Neural cell (in vitro differentiated cells): ENCODE data around the gene IGF1R. TPM values are rescaled to one million over a fixed set of nuclear protein-coding genes. Genes with fewer than 3 reads are reported as not detected.

Source experiments
- H2AFZ ChIP-seq: fragments of 200-600, 300-800 bp; sonication (generic), shearing (Covaris generic); 2 replicates; pipeline ENCODE4 v1.6.0; 2014; ENCODE audit warnings: low read depth, mild to moderate bottlenecking, antibody characterized with exemption, low read length, moderate library complexity
- H3F3A ChIP-seq: fragments of 200-600 bp; shearing (Covaris generic); 2 replicates; pipeline ENCODE4 v1.6.1; 2016; ENCODE audit warnings: mild to moderate bottlenecking, moderate library complexity, mixed read lengths, antibody characterized with exemption, low read length; ENCODE audit not compliant: insufficient read depth, poor library complexity, severe bottlenecking
- H3K27ac ChIP-seq: fragments of 200-600, 300-800 bp; sonication (generic), shearing (Covaris generic); 2 replicates; pipeline ENCODE4 v1.5.1; 2014; ENCODE audit warnings: mild to moderate bottlenecking, low read length, moderate library complexity
- H3K27me3 ChIP-seq: fragments of 300-800, 200-600 bp; sonication (generic), shearing (Covaris generic); 2 replicates; pipeline ENCODE4 v1.6.0; 2014; ENCODE audit warnings: mild to moderate bottlenecking, low read depth, low read length, moderate library complexity; ENCODE audit not compliant: insufficient read depth
- H3K36me3 ChIP-seq: fragments of 300-800, 200-600 bp; sonication (generic), shearing (Covaris generic); 2 replicates; pipeline ENCODE4 v1.5.1; 2014; ENCODE audit warnings: mild to moderate bottlenecking, antibody characterized with exemption, low read length, moderate library complexity; ENCODE audit not compliant: insufficient read depth
- H3K4me2 ChIP-seq: fragments of 300-800, 200-600 bp; sonication (generic), shearing (Covaris generic); 2 replicates; pipeline ENCODE4 v1.6.0; 2014; ENCODE audit warnings: mild to moderate bottlenecking, low read length
- H3K4me3 ChIP-seq: fragments of 300-800, 200-600 bp; sonication (generic), shearing (Covaris generic); 2 replicates; pipeline ENCODE4 v1.5.1; 2014; ENCODE audit warnings: mild to moderate bottlenecking, low read length, moderate library complexity
- H3K79me2 ChIP-seq: fragments of 200-600 bp; shearing (Covaris generic); replicated peaks from 2 replicates; pipeline ENCODE4 v1.6.0; 2014; ENCODE audit warnings: mild to moderate bottlenecking, low read length, moderate library complexity; ENCODE audit not compliant: insufficient read depth
- H3K9ac ChIP-seq: fragments of 300-800, 200-600 bp; sonication (generic), shearing (Covaris generic); 2 replicates; pipeline ENCODE4 v1.6.1; 2016; ENCODE audit warnings: mild to moderate bottlenecking, low read length, mixed read lengths
- H3K9me2 ChIP-seq: fragments of 200-600 bp; shearing (Covaris generic); 2 replicates; pipeline ENCODE4 v1.6.1; 2016; ENCODE audit warnings: mild to moderate bottlenecking, low read length, mixed read lengths; ENCODE audit not compliant: insufficient read depth
- H3K9me3 ChIP-seq: fragments of 200-600, 300-800 bp; sonication (generic), shearing (Covaris generic); 2 replicates; pipeline ENCODE4 v1.6.1; 2016; ENCODE audit warnings: mild to moderate bottlenecking, mixed run types, low read length, moderate library complexity, mixed read lengths
- H4K20me1 ChIP-seq: fragments of 200-600 bp; shearing (Covaris generic); 2 replicates; pipeline ENCODE4 v1.6.1; 2016; ENCODE audit warnings: mild to moderate bottlenecking, mixed run types; ENCODE audit not compliant: insufficient read depth
- EP300 ChIP-seq: fragments of 450-650 bp; conservative IDR thresholded peaks from 2 replicates; pipeline ENCODE4 v1.6.1; 2014; ENCODE audit warnings: antibody characterized with exemption, mild to moderate bottlenecking, moderate library complexity; ENCODE audit not compliant: poor library complexity, severe bottlenecking
- EZH2 ChIP-seq: fragments of 200-600, 300-800 bp; shearing (Covaris generic), sonication (generic); IDR thresholded peaks from 2 replicates; pipeline ENCODE4 v1.6.1; 2014; ENCODE audit warnings: antibody characterized with exemption, low read length, borderline replicate concordance, mild to moderate bottlenecking; ENCODE audit not compliant: insufficient read depth, poor library complexity, severe bottlenecking
- MXI1 ChIP-seq: fragments of 450-650 bp; conservative IDR thresholded peaks from 2 replicates; pipeline ENCODE4 v1.6.1; 2014; ENCODE audit warnings: antibody characterized with exemption, mild to moderate bottlenecking; ENCODE audit not compliant: poor library complexity, severe bottlenecking
- POLR2AphosphoS5 ChIP-seq: IDR thresholded peaks from 2 replicates; pipeline ENCODE4 v1.6.1; 2012
- SMC3 ChIP-seq: fragments of 450-650 bp; conservative IDR thresholded peaks from 2 replicates; pipeline ENCODE4 v1.6.1; 2014; ENCODE audit warnings: antibody characterized with exemption, mild to moderate bottlenecking, moderate library complexity; ENCODE audit not compliant: poor library complexity
- TAF1 ChIP-seq: IDR thresholded peaks from 2 replicates; pipeline ENCODE4 v1.6.1; 2012; ENCODE audit warnings: low read depth
- polyA plus RNA-seq: library from polyadenylated mRNA; depleted of rRNA; stranded (reverse); fragments of >200 nt; gene quantifications from 2 replicates; pipeline ENCODE4 v1.2.3, GENCODE V29; 2014
- TF ChIP-seq, protein P1 (sequence below): fragments of 450-650 bp; IDR thresholded peaks from 2 replicates; pipeline ENCODE4 v1.5.1; 2014; ENCODE audit warnings: antibody characterized with exemption, mild to moderate bottlenecking, moderate library complexity; ENCODE audit not compliant: poor library complexity, severe bottlenecking
- TF ChIP-seq, protein P2 (sequence below): IDR thresholded peaks from 2 replicates; pipeline ENCODE4 v1.6.1; 2012; ENCODE audit warnings: borderline replicate concordance

The IGF1R gene
- polyA plus RNA-seq, 1 donor from 2014 or later = 10.9 TPM

DNA sequence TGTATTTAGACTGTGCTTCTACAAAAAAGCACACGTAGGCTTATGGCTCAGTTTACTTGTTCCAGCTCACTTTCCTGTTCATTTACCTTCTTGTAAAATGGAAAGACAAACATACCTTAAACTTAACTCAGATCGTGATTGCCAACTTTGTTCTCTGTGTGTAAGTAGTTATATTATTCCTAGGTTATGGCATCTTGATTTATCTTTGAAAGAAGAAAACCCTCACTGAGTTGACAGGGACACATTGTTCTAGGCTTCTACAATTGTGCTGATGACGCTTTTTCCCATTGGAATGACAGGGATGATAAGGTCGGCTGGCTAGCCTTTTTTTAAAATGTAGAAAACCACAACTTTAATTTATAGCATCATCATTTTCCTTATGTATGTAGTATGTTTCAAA is 140.7 kb downstream of the IGF1R start:
- H4K20me1 ChIP-seq = no peaks in the 10 kb centered on the region

DNA sequence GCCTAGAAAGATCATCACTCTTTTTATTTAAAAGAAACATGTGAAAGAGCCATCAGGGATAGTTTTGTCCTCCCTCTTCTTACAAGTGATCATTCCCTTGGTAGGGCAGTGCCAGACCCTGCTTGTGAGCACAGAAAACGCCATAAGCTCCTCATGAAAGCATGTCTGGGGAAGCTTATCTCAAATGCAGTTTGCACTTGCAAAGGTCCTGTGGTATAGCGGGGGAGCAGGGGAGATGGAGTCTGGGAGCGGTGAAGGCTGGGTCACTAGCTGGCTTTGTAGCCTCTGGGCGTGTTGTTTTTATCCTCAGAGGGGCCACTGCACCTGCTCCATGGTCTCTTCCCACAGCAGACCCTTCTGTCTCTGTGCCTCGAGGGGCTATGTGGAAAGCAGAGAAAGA is 141.9 kb downstream of the IGF1R start:
- no peak overlapping the region for H3K27ac ChIP-seq
- H3K4me3 ChIP-seq = no peak overlapping the region
- no peaks in the 10 kb centered on the region for H3F3A ChIP-seq
- no peak overlapping the region for H2AFZ ChIP-seq
- H3K27me3 ChIP-seq = no peaks in the 10 kb centered on the region
- H4K20me1 ChIP-seq = no peaks in the 10 kb centered on the region
- H3K9ac ChIP-seq = no peak overlapping the region
- H3K9me3 ChIP-seq = no peaks in the 10 kb centered on the region
- no peaks in the 10 kb centered on the region for H3K9me2 ChIP-seq
- TF ChIP-seq MXI1 (no peak), POLR2AphosphoS5 (no peak)
- TF ChIP-seq, protein P1, sequence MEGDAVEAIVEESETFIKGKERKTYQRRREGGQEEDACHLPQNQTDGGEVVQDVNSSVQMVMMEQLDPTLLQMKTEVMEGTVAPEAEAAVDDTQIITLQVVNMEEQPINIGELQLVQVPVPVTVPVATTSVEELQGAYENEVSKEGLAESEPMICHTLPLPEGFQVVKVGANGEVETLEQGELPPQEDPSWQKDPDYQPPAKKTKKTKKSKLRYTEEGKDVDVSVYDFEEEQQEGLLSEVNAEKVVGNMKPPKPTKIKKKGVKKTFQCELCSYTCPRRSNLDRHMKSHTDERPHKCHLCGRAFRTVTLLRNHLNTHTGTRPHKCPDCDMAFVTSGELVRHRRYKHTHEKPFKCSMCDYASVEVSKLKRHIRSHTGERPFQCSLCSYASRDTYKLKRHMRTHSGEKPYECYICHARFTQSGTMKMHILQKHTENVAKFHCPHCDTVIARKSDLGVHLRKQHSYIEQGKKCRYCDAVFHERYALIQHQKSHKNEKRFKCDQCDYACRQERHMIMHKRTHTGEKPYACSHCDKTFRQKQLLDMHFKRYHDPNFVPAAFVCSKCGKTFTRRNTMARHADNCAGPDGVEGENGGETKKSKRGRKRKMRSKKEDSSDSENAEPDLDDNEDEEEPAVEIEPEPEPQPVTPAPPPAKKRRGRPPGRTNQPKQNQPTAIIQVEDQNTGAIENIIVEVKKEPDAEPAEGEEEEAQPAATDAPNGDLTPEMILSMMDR = no peak
- TF ChIP-seq, protein P2, sequence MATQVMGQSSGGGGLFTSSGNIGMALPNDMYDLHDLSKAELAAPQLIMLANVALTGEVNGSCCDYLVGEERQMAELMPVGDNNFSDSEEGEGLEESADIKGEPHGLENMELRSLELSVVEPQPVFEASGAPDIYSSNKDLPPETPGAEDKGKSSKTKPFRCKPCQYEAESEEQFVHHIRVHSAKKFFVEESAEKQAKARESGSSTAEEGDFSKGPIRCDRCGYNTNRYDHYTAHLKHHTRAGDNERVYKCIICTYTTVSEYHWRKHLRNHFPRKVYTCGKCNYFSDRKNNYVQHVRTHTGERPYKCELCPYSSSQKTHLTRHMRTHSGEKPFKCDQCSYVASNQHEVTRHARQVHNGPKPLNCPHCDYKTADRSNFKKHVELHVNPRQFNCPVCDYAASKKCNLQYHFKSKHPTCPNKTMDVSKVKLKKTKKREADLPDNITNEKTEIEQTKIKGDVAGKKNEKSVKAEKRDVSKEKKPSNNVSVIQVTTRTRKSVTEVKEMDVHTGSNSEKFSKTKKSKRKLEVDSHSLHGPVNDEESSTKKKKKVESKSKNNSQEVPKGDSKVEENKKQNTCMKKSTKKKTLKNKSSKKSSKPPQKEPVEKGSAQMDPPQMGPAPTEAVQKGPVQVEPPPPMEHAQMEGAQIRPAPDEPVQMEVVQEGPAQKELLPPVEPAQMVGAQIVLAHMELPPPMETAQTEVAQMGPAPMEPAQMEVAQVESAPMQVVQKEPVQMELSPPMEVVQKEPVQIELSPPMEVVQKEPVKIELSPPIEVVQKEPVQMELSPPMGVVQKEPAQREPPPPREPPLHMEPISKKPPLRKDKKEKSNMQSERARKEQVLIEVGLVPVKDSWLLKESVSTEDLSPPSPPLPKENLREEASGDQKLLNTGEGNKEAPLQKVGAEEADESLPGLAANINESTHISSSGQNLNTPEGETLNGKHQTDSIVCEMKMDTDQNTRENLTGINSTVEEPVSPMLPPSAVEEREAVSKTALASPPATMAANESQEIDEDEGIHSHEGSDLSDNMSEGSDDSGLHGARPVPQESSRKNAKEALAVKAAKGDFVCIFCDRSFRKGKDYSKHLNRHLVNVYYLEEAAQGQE = no peak
- no peak overlapping the region for H3K4me2 ChIP-seq
- no peaks in the 10 kb centered on the region for H3K36me3 ChIP-seq
- H3K79me2 ChIP-seq = peaks cover 28% of the 10 kb centered on the region

More for the DNA sequence above, 140.7 kb downstream of the IGF1R start:
- H3K4me2 ChIP-seq = no peak overlapping the region
- no peaks in the 10 kb centered on the region for H3K36me3 ChIP-seq
- peaks cover 28% of the 10 kb centered on the region for H3K79me2 ChIP-seq
- H3K27me3 ChIP-seq = no peaks in the 10 kb centered on the region
- H3K27ac ChIP-seq = no peak overlapping the region
- no peaks in the 10 kb centered on the region for H3K9me2 ChIP-seq
- no peak overlapping the region for H2AFZ ChIP-seq
- H3F3A ChIP-seq = no peaks in the 10 kb centered on the region
- H3K4me3 ChIP-seq = no peak overlapping the region
- no peak overlapping the region for H3K9ac ChIP-seq
- no peak for TF ChIP-seq SMC3
- TF ChIP-seq TAF1 = no peak
- TF ChIP-seq, protein P1 = no peak
- TF ChIP-seq EZH2 = no peak
- no peak for TF ChIP-seq EP300
- TF ChIP-seq, protein P2 = no peak
- TF ChIP-seq MXI1 = no peak
- H3K9me3 ChIP-seq = no peaks in the 10 kb centered on the region
